ENCODE measurements around the gene SMIM8. TPM values are rescaled to one million over a fixed set of nuclear protein-coding genes. Genes with fewer than 3 reads are reported as not detected.

SMIM8 gene
- polyA plus RNA-seq, 4 donors: 20.8 to 24.3 (median 21.6) TPM

DNA sequence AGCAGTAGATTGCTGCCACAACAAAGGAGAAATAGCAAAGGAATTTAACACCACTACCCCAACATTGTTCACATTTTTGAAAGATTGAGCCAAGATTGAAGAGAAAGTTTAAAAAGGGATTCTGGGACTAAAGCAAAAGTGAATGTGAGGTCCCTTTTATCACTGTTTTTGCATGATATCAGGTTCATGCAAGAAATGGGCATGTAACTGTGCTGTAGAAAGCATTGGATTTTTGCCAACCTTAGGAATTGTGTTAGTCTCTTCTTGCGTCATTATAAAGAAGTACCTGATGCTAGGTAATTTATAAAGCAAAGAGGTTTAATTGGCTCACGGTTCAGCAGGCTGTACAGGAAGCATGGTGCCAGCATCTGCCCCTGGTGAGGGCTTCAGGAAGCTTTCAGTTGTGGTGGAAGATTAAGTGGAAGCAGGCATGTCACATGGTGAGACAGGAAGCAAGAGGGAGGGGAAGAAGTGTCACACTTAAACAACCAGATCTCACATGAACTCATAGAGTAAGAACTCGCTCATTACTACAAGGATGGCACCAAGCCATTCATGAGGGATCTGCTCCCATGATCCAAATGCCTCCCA is 11.3 kb downstream of the SMIM8 start:
- DNase-seq (ENCODE audit: low read depth in 4 of 4, low spot score in 3 of 4): no peak

DNA sequence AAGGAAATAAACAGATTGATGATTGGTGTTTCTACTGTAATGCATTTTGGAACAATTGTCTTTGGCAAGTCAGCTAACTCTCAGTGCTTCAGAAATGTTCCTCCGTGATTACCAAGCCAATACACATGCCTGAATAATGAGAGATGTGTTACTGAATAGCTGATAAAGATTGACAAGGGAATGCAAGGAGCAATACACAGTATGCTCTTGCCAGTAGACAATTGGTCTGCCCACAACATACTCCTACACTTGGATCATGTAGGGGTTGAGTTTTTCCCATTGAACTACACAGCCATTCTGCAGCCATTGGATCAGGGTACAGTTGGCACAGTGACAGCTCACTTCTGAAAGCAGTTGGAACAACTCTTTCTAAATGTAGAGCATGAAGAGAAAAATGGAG is 12.3 kb downstream of the SMIM8 start:
- no peak for DNase-seq (ENCODE audit: low read depth in 4 of 4, low spot score in 3 of 4)

DNA sequence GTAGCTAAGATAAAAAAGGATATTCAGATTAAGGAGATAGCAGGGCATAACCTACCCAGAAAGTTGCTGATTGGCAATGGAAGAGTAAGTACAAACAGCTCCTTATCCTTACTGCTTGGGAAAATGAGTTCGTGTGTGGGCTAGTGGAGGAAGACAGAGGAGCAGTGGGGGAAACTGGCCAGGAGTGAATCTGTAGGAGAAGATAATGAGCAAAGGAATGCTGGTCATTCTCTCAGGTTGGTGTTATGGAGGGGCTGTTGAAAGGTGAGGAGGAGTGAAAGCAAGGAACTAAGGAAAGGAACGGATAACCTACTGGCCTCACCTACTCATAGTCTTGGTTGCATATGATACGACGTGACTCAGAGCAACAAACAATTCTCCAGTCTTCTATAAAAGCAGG is 14.0 kb downstream of the SMIM8 start:
- DNase-seq (ENCODE audit: low read depth in 4 of 4, low spot score in 3 of 4): no peak

DNA sequence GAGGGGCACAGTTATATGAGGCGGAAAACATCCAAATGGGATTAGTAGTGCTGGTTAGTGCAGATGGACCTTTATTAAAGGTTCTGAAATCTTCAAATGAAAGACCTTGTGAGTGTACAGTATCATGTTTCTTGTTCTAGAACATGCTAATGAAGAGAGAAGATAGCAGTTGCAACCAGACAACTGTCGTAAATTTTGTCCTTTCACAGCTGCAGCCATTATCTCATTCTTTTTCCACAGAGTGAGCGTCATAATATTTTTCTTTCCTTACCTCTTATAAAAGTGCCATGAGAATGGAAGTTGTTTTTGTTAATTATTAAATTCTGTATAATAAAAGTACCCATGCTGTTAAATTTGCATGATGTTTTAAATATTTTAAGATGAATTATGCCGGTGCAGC is 17.8 kb downstream of the SMIM8 start:
- no peak for DNase-seq (ENCODE audit: low read depth in 4 of 4, low spot score in 3 of 4)

DNA sequence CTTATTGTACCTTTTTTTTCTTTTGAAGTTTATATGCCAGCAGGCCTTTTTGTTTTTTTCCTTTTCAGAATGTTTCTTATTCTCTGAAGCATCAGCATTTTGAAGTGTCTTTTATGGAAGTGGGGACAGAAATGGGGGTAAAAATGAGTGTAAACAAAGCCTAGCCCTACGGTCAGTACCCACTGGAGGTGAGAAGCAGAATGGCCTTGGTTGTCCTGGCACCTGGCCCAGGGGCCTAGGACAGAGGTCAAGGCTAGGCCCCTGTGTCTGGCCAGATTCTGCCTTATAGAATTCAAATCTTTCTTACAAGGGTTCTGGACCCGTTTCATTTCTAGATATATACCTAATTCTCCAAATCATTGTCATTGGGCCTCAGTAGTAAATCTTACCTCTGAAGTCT is 18.8 kb downstream of the SMIM8 start:
- DNase-seq (ENCODE audit: low read depth in 4 of 4, low spot score in 3 of 4): no peak

DNA sequence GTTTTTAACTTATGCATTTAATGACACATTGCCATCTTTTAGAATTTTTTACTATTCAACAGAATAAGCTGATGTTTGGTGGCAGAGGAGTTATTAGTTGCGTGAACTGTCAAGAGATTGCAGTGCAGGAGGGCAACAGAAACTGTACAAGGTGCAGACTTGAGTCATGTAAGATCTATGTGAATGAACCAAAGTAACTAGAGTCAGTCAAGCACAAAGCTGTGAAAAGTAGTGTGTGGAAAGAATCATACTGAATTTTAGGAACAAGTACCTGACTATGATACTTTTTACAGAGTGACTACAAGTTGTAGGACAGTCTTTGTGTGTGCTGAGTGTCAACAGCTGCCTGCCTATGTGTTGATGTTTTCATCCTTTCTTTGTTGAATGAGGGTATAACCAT is 19.5 kb downstream of the SMIM8 start:
- DNase-seq (ENCODE audit: low read depth in 4 of 4, low spot score in 3 of 4): no peak

DNA sequence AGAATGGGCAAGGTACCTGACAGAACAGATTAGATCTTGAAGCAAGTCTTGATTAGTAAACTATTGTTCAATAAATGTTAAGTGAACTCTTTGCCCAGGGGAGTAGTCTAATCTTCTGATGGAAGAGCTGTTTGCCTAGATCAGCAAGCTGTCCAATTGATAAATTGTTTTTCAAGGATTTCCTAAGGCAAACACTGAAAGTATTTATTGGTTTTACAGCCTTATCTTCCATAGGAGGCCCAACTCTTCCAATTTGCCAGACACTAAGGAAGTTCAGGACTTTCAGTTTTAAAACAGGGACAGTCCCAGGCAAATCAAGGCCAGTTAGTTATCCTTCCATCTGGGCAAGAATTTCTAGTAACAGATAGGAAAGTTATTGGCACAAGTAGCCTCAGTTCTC is 20.4 kb downstream of the SMIM8 start:
- DNase-seq (ENCODE audit: low read depth in 4 of 4, low spot score in 3 of 4): no peak

DNA sequence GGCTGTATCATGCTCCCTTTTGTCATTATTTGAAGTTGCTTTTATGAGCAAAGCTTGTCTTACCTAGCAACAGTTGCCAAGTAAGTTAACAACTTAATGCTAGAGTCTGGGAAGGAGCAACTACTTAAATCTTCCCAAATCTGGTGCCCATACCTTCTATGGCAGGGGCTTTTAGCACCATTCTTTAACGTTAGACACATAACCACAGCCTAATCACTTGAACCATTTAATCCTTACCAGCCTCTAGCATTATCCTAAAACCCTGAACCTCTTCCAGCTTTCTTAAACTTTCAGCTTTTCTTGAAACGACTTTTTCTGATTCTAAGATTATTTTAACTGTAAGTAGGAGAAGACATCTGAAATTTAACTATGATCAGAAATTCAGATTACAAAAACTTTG is 22.3 kb downstream of the SMIM8 start, which contains the start of gene C6orf163:
Gene C6orf163 (plus strand): TSS at position 83 of the 400 bp plus-strand sequence. CDS start 287 bp downstream, at position 370.
- DNase-seq (ENCODE audit: low read depth in 4 of 4, low spot score in 3 of 4): no peak

DNA sequence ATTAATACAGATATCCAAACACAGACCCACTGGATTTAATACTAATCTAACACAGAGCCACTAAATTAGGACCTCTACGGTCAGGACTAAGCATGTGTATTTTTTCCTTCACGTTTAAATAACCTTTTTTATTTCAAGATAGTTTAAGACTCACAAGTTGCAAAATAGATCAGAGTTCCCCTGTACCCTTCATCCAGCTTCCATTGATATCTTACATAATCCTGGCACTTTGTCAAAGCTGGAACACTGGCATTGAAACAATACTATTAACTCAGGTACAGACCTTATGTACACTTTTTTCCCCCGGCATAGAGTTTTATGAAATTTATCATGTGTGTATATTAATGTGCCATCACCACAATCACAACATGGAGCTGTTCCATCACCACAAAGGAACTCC is 24.3 kb downstream of the SMIM8 start:
- DNase-seq (ENCODE audit: low read depth in 4 of 4, low spot score in 3 of 4): no peak

DNA sequence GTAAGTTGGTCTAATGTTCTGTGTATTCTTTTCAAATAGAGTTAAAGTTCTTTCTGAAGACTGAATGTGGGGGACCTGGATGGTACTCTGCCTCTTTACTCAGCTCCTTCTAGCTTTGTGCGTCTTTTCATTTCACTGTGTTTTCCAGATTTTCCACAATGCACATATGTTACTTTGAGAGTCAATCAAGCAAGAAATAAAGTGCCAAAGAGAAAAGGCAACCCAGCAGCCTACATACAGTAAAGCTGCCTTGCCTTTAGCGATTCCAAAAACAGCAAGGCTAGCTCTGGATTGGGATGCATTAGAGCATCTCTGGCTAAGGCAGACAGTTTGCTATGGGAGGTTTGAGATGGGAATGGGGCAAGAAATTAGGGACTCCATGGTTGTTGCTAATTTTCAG is 27.5 kb downstream of the SMIM8 start:
- DNase-seq (ENCODE audit: low read depth in 4 of 4, low spot score in 3 of 4): no peak

DNA sequence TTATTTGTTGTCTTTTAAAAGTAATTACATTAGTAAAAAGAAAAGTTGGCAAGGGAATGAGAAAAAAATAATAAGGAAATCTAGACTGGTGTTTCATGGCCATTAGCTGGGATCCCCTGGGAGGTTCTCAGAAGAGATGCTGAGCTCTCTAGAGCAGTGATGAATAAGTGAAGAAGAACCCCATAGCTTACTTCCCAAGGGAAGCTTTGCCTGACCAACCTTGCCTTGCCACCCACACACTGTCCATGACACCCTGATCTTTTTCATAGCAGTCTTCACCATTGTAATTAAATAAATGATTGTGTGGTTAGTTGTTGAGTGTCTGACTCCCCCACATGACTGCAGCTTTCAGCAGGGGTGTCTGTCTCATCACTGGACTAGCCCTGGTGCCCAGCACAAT is 28.1 kb downstream of the SMIM8 start:
- DNase-seq (ENCODE audit: low read depth in 4 of 4, low spot score in 3 of 4): no peak

DNA sequence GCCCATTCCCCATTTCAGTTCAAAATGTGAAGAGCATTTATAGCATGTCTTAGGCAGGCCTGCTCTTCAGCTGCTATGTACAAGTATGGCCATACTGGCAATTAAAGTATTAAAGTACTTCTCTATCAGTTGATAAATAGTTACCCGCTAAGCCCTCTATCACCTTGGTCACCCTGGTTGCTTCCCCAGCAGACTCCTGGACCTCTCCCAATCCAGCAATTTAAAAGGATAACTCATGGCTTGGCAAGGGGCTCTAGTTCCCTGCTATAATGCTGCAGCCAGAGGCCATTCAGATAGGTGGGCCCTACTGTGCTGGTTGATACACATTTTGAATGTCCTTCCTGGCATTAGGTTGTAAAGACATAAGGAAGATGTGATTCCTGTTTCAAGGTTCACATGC is 29.2 kb downstream of the SMIM8 start:
- DNase-seq (ENCODE audit: low read depth in 4 of 4, low spot score in 3 of 4): no peak

DNA sequence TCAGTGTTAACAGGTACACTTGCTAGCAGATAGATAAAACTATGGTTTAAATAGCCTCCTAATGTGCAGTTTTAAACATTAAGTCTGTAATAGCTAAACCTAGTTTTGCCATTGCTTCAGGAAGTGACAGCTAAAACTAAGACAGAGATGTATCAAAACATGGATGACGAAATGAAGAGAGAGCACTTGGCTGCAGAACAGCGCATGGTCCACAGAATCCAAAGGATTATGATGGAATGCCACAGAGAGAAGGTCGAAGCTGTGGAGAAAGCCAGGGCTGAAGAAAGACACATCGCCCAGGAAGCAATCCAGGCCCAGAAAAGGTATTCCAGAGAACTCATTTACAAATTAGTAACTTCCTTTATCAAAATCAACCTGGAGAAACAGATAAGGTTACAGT is 33.8 kb downstream of the SMIM8 start:
- no peak for DNase-seq (ENCODE audit: low read depth in 4 of 4, low spot score in 3 of 4)

DNA sequence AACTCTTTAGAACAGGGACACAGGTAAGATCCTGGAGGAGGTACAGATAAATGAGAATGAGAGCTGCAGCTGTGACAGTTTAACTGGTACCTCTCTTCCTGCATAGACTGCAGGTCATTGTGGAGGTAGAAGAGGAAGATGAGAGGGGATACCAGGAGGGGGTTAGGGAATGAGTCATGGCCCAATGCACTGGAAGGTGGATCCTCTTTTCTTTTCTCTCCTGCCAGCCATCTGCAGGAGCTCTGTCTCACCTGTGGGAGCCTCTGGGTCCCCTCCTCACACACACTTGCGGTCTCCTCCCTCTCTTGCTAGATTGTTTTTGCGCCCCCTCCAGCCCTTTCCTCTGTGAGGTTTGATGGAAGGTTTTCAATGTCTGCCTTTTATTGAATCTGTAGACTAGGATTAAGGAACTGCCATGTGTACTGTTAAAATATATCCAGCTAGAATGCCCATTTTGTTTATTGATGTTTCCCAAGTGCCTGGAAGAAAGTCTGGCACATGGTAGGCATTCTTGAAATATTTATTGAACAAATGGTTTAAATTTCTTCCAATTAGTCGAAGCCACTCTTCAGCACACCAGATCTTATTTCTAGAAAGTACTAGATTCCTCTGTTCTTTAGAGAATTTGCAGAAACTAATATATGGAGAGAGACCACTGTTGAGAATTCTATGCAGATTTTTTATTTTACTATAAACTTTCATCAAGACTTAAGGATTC is 35.2 kb downstream of the SMIM8 start:
- DNase-seq (ENCODE audit: low read depth in 4 of 4, low spot score in 3 of 4): no peak

DNA sequence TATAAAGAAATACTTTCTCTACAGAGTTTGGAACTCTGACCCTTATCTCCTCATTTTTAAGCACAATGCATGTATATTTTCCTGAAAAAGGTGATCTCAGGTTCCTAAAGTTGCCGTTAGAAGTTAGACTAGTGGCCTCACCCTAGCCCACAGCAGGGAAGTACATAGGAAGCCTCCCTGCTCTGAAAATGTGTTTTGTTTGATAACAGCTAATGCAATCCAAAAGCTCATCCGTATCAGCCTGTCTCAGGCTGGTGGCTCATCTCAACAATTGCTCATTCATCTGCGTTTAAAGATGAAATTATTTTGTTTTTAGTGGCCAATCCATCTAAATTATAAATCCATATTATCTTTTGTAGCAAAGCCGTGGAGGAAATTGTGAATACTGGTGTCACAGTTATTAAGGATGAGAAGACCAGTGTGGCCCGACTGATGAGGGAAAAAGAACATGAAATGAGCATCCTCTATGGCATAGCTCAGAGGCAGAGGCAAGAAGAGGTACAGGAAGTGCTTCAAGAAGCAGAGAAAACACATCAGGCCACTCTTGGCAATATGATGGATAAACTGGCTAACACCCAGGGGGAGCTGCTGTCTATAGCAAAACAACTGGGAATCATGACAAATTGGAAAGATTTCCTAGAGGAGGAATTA is 42.3 kb downstream of the SMIM8 start:
- DNase-seq (ENCODE audit: low read depth in 4 of 4, low spot score in 3 of 4): no peak

DNA sequence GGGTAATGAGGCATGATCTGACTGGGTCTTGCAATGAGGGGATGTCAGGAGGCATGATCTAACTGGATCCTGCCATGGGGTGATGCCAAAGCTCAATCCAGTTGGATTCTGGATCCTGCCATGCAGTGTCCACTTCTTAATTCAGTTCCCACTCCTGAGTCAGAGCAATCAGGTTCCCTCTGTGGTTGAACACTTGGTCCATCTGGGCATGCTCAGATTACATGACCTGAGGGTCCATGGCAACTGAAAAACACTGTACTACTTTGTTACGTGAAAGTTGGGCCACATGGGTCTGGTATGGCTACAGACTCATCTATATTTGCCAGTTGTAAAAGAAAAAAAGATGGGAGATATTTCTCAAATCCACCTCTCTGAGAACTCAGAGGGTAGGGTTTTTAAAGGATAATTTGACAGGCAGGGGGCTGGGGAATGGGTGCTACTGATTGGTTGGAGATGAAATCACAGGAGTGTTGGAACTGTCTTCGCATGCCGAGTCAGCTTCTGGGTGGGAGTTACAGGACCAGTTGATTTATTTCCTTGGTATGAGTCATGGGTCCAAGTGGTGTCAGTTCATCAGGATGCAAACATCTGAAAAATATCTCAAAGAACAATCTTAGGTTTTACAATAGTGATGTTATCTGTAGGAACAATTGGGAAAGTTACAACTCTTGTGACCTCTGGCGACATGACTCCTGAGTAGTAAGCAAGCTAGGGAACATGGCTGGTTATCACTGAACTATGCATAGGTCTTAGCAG is 43.9 kb downstream of the SMIM8 start:
- no peak for DNase-seq (ENCODE audit: low read depth in 4 of 4, low spot score in 3 of 4)

DNA sequence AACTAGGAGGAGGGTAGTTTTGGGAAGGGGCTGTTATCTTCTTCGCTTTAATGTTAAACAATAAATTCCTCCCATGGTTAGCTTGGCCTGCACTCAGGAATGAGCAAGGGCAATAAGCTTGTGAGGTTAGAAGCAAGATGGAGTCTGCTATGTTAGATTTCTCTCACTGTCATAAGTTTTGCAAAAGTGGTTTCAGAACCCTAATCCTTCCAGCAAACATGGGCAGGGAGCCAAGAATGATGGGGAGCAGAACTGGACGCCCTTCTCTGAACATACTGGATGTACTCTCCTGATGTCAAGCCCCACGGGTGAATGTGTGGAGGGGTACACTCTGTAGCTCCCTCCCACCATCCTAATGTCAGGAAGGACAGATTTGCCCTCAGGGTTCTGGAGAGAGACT is 44.5 kb downstream of the SMIM8 start:
- DNase-seq (ENCODE audit: low read depth in 4 of 4, low spot score in 3 of 4): no peak

DNA sequence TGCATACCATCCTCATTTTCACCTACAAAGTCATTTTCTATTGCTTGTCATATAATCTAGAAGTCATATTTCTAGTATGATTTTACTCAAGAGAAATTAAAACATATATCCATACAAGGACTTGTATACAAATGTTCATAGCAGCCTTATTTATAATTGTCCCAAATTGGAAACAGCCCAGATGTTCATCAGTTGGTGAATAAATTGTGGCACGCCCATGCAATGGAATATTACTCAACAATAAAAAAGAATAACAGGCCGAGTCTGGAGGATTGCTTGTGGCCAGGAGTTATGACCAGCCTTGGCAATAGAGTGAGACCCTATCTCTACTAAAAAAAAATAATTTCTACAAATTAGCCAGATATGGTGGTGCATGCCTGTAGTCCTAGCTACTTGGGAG is 51.0 kb downstream of the SMIM8 start:
- no peak for DNase-seq (ENCODE audit: low read depth in 4 of 4, low spot score in 3 of 4)

DNA sequence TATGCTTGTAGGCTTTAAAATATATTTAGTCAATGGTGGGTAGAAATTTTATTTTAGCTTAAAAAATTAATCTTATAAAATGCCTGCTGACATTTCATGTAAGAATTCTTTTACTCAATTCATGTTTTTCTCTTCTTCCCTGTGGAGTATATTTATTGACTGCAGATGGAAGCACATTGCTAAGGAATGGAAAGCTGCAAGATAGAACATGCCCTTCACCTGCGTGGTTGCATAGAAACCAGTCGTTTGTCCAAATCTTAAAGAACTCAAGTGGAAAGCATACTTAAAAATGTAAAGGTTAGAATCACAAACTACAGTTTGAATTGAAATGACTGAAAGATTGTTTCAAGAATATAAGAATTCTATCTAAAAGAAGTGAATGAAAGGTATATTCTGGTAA is 52.9 kb downstream of the SMIM8 start:
- DNase-seq (ENCODE audit: low read depth in 4 of 4, low spot score in 3 of 4): no peak

DNA sequence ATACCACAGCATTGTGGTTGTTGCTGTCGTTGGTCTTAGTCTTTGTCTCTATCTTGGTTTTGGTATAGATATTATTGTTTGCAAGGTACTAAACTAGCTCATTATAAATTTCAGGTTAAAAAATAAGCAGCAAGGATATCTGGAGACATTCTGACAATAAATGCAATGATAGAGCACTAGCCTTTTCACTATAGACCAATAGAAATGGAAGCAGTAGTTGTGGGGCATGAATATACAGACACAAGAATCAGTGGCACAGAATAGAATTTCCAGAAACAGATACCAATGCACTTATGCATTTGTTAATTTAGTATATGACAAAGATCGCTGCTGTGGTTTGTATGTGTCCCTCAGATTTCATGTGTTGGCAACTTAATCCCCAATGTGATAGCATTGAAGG is 54.3 kb downstream of the SMIM8 start:
- DNase-seq (ENCODE audit: low read depth in 4 of 4, low spot score in 3 of 4): no peak

DNA sequence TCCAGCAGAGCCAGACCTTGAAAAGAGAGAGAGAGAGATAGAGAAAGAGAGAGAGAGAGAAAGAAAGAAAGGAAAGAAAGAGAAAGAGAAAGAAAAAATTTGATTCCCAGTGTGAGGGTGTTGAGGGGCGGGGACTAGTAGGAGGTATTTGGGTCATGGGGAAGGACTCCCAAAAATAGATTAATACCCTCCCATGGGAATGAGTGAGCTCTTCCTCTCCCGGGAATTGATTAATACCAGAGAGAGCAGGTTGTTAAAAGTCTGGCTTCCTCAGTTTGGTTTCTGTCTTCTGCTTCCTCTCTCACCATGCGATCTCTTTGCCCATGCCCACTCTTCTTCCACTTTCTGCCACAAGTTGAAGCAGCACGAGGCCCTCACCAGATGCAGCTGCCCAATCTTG is 56.6 kb downstream of the SMIM8 start:
- no peak for DNase-seq (ENCODE audit: low read depth in 4 of 4, low spot score in 3 of 4)

All from left renal pelvis (tissue), 4 donors.